ENCODE results near the gene CSF3R. TPM values are rescaled to one million over a fixed set of nuclear protein-coding genes. Genes with fewer than 3 reads are reported as not detected.

Gene CSF3R
- total RNA-seq, 1 donor from 2014 or later = 6.4 TPM

GRCh38 chr1:36440646-36441045, 42.1 kb downstream of the CSF3R start:
- intact Hi-C loops (cut with micrococcal nuclease) = no loop called here

DNA sequence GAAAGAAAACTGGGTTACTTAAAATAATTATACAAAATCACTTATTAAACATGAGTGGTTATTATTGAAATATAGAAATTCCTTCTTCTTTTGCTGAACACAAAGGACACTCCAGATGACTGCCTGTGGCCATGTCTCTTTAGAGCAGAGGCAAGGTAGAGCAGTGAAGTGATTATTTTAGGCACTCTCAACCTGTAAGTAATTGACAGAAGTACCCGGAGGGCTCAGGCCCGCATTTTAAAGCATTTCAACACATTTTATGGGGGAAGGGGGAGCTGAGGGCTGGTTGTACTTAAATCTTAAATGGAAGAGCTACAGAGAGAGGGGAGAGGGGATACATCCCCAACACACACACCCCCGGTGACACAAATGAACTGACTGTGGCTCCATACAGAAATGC, 42.7 kb downstream of the CSF3R start:
- ATAC-seq (no peak), DNase-seq (no peak)
- intact Hi-C loops (cut with micrococcal nuclease) = no loop called here

More at GRCh38 chr1:36440646-36441045, 42.1 kb downstream of the CSF3R start:
- no peak for DNase-seq
- no peak for ATAC-seq

- intact Hi-C loops (cut with micrococcal nuclease) = no loop called here
- no peak for DNase-seq
- ATAC-seq = no peak
These were observed 44.0 kb downstream of the CSF3R start for GRCh38 chr1:36438715-36439114.

DNA sequence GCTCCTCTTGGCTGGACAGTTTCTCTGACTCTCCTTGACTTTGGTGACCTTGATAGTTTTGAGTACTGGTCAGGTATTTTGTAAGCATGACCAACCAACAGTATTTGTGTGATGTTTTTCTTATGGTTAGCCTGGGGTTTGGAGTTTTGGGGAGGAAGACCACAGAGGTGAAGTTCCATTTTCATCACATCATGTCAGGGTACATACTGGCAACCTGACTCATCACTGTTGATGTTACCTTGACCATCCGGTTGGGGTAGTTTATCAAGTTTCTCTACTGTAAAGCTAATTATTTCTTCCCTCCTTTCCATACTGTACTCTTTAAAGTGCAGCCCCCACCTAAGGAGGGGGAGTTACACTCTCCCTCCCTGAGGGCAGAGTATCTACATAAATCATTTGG, 45.9 kb downstream of the CSF3R start:
- DNase-seq (no peak), ATAC-seq (no peak)
- intact Hi-C loops (cut with micrococcal nuclease) = no loop called here

DNA sequence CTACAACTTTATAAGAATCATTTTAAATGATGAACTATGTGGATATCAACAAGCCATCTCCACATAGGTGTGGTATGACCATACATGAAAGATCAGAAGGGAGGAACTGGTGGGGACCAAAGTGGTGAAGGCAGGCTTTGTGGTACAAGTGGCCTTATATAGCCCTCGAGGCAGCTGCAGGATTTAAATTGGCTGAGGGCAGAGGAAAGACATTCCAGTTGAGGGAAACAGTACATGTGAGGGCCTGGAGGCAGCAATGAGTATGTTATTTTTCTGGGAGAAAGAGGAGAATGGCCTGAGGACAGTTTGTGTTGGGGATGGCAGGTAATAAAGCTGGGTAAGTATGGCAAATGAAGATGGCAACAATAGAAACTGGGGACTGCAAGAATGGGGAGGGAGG, 49.6 kb downstream of the CSF3R start:
- DNase-seq (no peak), ATAC-seq (no peak)
- intact Hi-C loops (cut with micrococcal nuclease) = no loop called here

DNA sequence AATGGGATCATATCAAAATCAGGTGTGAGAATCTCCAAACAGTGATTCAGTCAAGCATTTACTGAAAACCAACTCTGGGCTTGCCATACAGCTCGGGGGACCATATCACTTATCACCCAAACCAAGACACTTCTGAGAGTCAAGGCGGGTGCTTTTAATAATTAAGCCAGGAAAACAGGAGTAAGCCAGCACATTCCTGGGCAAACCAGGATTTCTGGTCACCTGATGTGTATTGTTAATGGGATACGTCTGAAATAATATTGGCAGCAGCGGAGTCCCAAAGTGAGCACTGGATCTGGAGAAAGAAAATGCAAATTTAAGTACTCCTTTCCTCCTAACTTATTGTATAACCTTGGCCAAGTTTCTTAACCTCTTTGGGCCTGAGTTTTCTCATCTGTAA, 50.1 kb downstream of the CSF3R start:
- intact Hi-C loops (cut with micrococcal nuclease) = no loop called here
- DNase-seq = no peak
- no peak for ATAC-seq

DNA sequence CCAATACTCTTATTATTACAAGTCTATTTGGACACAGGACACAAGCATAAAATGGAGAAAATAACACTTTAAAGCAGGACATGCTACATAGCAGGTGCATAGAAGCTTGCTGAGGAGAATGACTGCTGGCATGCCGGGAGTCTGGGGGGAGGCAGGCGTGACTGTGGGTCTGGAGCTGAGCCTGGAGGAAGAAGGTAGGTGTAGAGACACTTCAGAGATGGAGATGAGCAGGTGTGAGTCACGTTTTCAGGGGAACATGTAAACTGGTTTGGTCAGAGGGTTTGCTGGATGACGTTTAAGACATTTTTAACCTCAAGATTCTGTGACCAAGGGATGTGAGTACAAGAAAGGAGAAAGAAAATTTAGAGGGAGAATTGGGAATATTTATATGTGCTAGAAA, 56.9 kb downstream of the CSF3R start:
- intact Hi-C loops (cut with micrococcal nuclease) = no loop called here
- no peak for ATAC-seq
- DNase-seq = no peak

DNA sequence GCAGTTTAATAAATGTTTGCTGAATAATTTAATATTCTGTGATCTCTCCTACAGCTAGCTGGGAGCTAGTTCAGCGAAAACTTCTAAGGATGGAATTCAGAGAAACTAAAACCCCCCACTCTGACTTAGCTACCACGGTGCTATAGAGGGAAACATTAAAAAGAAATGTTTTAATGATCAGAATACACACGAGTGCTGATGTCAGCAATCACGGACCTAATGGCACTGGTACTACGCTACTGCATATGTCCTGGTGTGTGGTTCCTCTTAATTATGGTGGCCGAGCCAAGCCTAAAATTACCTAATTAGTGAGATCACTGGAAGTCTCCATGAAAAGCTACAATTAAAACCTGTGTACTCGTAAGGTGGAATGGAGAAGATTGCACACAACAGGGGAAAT, 61.1 kb downstream of the CSF3R start:
- intact Hi-C loops (cut with micrococcal nuclease) = loop anchor here (5.0 kb wide), 1 partner anchor 79 kb away; no protein-coding TSS in a partner anchor
- no peak for ATAC-seq
- no peak for DNase-seq

GRCh38 chr1:36420836-36421317, 61.8 kb downstream of the CSF3R start:
- peak; percentile 94 for ATAC-seq
- peak; percentile 92 for DNase-seq
- intact Hi-C loops (cut with micrococcal nuclease) = loop anchor here (5.0 kb wide), 1 partner anchor 79 kb away; no protein-coding TSS in a partner anchor

- intact Hi-C loops (cut with micrococcal nuclease) = loop anchor here (5.0 kb wide), 1 partner anchor 78 kb away; no protein-coding TSS in a partner anchor
- ATAC-seq (peak; percentile 66), DNase-seq (no peak)
These were observed 62.3 kb downstream of the CSF3R start for GRCh38 chr1:36420409-36420808.

GRCh38 chr1:36419569-36419968, 63.1 kb downstream of the CSF3R start:
- no peak for ATAC-seq
- no peak for DNase-seq
- intact Hi-C loops (cut with micrococcal nuclease) = loop anchor here (10.0 kb wide), 1 partner anchor 325 kb away; no protein-coding TSS in a partner anchor

- ATAC-seq = peak; percentile 51
- DNase-seq = no peak
- intact Hi-C loops (cut with micrococcal nuclease) = loop anchor here (10.0 kb wide), 1 partner anchor 324 kb away; no protein-coding TSS in a partner anchor
These were observed 63.6 kb downstream of the CSF3R start for GRCh38 chr1:36419140-36419539.

DNA sequence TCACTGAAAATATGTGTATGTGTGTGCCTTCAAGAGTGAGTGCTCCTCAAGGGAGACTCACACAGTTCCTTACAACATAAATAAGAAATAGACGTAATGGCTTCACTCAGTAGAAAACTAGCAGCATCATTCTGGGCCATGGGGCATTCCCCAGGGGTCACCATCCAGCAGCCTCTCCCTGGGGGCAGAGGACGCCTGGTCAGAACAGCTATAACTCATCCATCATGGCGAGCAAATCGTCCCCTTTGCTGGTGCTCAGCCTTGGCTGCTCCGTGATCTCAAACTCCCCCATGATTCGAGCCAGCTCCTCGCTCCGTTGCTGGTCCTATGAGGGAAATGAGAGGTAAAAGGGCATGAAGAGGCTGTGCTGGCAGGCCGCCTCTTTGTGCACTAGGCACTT, 64.8 kb downstream of the CSF3R start:
- DNase-seq = no peak
- no peak for ATAC-seq
- intact Hi-C loops (cut with micrococcal nuclease) = loop anchor here (10.0 kb wide), 1 partner anchor 323 kb away; no protein-coding TSS in a partner anchor

Other genes starting within 250 kb of the CSF3R start
- 1.1 TPM for gene SH3D21, start 176.5 kb downstream of the CSF3R start, total RNA-seq
- gene EVA1B, start 159.3 kb downstream of the CSF3R start, total RNA-seq = 10.8 TPM
- 78.4 TPM for gene STK40, start 97.0 kb downstream of the CSF3R start, total RNA-seq
- 58.7 TPM for gene LSM10, start 85.0 kb downstream of the CSF3R start, total RNA-seq
- 3.8 TPM for gene OSCP1, start 32.5 kb downstream of the CSF3R start, total RNA-seq
- gene MRPS15, start 18.5 kb downstream of the CSF3R start, total RNA-seq = 119 TPM